Hematopoietic multipotent progenitor cell treated with erythropoietin and hydrocortisone succinate and interleukin-3 and kit ligand, for 4 days (in vitro differentiated cells): ENCODE measurements around the gene PCID2.
"Not testable (repeated sequence)": the region's sequence is repeated elsewhere in the genome, so short reads cannot be mapped to it uniquely, and the experiment has no call there.

Experiments used
- DNase-seq: peaks from one replicate; pipeline ENCODE4 v3.0.0-alpha.2; 2015

Gene PCID2

DNA sequence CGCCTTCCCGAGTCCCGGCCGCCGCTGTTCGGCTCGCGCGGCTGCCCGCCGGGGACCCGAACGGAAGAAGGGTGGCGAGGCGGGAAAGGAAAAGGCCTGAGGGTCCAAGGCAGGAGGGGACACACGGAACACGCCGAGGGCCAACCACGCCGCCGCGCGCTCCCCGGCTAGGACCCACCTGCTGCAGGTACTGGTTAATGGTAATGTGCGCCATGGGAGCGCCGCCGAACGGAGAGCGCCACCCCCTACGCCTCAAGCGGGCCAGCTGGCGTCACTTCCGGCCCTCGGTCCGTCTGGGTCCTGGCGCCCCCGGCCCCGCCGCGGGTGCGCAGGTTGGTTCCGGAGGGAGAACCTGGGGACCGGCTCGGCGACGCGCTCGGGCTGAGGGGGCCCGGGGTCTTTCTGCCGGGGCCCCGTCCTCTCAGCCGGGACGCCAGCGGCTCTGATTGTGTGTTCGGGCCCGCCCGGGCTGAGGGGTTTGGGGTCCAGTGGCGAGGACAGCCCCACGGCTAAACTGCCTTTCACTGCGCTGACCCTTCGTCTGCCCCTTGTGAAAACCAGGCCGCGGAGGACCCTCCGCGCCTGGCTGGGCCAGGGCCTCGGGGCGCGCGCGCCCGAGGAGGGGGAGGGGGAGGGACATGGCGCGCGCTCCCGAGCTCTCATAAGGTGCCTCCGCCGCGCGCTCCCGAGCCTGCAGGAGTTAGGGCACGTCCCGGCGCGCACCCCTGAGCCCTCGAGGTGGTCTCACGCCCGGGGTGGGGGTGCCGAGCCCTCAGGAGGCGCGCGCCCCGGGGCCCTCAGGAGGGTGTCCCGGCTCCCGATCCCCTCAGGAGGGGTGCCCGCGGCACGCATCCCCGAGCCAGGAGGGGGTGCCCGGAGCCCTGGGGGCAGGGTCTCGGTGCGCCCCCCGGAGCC is at the start of gene PCID2:
Gene PCID2, minus strand, starts transcription at position 249 of the 915 bp plus-strand sequence. Its CDS starts 35 bp downstream, at position 214.
- DNase-seq, result peak; percentile 96

DNA sequence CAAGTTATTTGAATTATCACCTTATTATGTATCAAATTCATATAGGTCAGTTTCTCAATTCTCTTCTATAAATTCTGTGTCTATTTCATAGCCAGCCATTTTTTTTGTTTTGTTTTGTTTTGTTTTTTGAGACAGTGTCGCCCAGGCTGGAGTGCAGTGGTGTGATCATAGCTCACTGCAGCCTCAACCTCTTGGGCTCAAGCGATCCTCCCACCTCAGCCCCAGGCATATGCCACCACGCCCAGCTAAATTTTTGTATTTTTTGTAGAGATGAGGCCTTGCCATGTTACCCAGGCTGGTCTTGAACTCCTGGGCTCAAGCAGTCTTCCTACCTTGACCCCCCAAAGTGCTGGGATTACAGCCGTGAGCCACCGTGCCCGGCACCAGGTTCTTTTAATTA is 49.4 kb upstream of the PCID2 start:
- not testable (repeated sequence) for DNase-seq

DNA sequence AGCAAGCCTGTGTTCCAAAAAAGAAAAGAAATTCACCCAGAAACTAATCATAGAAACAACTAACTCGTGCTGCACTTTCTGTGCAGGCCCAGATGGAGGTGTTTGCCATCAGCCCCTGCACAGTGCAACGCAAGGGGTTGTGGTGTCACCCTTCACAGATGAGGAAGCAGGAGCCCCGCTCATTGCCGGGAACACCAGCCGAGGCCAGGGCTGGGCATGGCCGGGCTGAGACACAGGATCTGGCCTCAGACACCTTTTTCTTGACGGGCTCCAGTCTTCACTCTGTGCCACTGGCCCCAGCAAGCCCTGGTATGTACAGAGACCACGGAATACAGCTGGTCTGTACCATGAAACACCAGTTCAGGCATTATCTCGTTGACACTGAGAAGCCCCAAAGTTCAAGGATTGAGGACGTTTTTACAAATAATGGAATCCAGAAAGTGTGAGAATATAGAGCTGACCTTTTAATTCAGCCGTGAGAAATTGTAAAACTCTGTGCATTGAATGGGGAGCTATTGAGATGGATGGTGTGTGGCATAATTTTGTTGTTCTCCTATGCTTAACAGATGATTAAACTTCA is 44.1 kb upstream of the PCID2 start:
- DNase-seq, result no peak

- peak; percentile 28 for DNase-seq
These were observed 37.7 kb upstream of the PCID2 start for GRCh38 chr13:113245849-113246796.

GRCh38 chr13:113243847-113244246 is 35.4 kb upstream of the PCID2 start:
- DNase-seq, result no peak

DNA sequence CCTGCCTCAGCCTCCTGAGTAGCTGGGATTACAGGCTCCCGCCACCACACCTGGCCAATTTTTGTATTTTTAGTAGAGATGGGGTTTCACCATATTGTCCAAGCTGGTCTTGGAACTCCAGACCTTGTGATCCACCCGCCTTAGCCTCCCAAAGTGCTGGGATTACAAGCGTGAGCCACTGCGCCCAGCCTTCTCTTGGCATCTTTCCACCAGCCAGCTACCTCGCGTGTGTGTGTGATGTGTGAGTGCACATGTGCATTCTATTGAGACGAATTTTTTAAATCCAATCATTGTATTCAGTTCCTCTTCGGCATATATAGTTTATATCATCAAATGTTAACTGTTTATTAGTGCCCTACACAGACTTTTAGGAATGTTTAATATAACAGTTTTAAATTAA is 33.2 kb upstream of the PCID2 start:
- DNase-seq, result not testable (repeated sequence)

DNA sequence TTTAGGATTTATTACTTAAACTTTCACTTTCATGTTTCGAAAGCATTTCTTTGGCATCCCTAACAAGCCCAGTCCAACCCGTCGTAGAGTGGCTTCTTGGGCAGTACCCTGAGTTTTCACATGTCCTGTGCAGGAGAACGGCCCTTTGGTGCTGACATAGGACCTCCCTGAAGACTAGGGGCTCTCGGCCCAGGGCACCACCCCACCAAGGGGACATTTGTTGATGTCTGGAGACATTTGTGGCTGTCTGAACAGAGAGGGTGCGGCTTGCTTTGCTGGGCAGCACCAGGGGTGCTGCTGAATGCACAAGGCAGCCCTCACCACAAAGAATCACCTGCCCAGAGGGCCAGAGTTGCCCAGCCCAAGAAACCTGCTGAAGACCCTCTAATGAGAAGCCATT is 31.5 kb upstream of the PCID2 start:
- DNase-seq, result no peak

GRCh38 chr13:113239357-113239756 is 30.9 kb upstream of the PCID2 start:
- DNase-seq, result no peak

GRCh38 chr13:113238536-113238935 is 30.1 kb upstream of the PCID2 start:
- peak; percentile 59 for DNase-seq

DNA sequence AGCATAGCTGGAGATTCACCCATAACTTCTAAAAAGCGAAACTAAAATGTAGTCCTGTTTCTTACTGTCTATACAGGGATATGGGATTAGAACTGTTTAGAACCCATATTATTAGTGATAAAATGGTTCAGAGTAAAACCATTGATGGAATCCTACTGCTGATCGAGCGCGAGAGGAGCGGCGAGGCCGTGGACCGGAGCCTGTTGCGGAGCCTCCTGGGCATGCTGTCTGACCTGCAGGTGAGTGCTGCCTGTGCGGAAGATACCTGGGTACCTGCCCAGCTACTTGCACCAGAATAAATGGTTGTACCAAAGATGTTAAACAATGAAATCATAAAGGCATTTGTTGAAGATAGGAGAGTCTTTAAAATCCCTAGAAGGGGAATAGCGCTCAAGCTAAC is 24.6 kb upstream of the PCID2 start:
- DNase-seq, result no peak

DNA sequence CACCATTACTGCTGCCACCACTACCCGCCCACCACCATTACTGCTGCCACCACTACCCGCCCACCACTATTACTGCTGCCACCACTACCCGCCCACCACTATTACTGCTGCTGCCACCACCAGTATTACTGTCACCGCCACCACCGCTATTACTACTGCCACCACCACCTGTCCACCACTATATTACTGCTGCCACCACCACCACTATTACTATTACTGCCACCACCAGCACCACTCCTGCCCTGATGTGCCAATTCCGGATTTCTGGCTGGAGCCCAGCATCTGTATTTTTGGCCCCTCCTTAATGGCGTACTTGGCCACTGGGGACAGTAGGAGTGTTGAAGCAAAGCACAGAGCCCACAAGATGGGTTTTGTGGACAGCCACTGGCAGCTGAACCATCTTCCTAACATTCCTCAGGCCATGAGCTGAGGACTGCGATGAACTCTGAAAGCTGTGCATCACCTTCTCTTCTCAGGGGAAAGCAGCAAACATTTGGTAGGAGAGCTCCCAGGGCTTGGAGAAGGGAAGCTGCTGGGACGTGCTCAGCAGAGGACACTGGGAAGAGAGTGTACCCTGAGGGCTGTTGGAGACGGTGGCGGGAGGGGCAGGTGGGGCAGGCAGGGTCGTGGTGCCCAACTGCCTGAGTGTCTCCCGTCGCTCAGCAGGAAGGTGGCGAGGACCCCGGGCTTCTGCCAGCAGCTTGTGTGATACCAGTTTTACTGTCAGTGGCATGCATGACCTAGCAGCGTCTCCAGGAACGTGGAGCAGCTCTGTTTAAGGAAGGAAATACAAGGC is 23.9 kb upstream of the PCID2 start:
- no peak for DNase-seq

DNA sequence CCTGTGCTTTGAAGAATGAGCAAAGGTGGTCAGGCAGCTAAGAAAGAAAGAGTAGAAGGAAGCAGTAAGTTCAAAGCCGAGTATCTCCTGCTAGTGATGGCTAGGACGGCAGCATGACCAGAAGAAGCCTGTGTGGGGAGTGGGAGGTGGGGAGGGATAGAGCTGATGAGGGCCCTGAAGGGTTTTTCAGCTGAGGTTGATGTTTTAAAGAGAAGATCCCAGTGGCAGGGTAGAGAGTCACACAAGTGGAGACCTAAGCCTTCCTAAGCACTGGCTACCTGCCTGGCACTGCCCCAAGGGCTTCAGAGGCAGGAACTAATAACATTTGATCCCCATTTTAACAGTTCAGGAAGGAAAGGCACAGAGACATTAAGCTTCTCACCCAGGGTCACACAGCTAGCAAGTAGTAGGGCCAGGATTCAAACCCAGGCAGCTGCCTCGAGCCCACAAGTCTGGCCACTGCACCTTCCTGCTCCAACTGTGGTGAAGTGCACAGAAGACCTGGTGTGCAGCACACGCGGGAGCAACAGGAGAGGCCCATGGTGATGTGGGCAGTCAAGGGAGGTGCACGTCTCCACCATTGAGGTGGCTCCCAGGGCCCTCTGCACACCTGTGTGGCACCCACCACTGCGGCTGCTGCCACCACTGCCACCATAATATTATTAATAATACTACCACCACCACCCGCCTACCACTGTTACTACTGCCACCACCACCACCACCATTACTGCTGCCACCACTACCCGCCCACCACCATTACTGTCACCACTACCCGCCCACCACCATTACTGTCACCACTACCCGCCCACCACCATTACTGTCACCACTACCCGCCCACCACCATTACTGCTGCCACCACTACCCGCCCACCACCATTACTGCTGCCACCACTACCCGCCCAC is 23.1 kb upstream of the PCID2 start:
- DNase-seq, result no peak

DNA sequence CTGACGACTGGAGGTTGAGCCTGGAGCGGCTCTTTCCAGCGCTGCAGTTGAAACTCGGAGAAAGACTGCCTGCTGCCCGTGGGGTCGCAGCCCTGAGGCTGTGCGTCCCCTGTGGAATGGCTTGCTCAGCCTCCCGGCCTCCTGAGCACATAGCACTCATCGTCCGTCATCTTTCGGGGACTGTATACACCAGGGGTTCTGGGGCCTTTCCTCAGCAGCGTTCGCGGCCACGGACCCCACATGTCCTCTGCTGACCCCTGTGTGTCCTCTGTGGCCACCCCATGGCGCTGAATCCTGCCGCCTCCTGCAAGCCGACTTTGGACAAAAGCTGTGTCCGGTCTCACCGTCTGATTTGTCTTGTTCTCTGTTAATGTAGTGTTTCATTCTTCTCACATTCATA is 21.3 kb upstream of the PCID2 start:
- DNase-seq, result no peak

DNA sequence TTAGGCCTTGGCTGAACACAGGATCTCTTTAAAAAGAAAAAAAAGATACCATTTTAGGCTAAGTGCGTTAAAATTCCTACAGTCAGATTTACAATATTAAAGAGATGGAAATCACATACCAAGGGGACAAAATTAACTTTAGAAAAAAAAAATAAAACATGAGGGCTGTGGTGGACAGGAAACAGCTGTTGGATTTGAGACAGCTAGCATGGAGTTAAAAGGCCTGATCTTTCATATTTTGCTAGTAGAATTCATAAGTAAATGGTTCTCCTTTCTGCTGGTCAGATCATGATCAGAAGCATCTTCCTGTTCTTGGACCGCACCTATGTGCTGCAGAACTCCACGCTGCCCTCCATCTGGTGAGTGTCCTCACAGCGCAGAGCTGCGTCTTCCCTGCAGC is 20.7 kb upstream of the PCID2 start:
- no peak for DNase-seq

GRCh38 chr13:113226873-113227450 is 18.5 kb upstream of the PCID2 start:
- no peak for DNase-seq

GRCh38 chr13:113225515-113225914 is 17.0 kb upstream of the PCID2 start:
- no peak for DNase-seq

GRCh38 chr13:113224486-113224885 is 16.0 kb upstream of the PCID2 start:
- DNase-seq, result no peak

- no peak for DNase-seq
These were observed 14.6 kb upstream of the PCID2 start for GRCh38 chr13:113223070-113223469.

DNA sequence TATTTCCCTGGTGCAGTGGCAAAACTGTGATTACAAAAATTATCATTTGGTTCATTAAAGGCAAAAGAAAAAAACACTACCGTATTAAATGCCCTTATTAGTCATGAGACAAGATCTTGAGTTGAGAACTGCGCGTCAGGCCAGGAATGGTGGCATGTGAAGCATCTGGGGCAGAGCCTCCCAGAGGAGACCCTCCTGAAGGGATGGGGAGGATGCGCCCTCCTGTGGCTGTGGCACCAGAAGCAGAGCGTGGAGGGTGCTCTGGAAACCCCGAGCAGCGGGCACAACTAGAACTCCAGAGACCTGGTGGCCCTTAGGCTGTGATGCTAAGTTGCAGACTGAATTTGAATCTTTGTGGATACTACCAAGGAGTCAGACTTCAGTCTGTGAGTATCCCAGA is 12.4 kb upstream of the PCID2 start:
- no peak for DNase-seq

- peak; percentile 86 for DNase-seq
These were observed 11.7 kb upstream of the PCID2 start for GRCh38 chr13:113220141-113220598.
